Measurements from ENCODE around the gene HOMEZ.

GRCh38 chr14:23240661-23241060, 45.3 kb downstream of the HOMEZ start:
- TF ChIP-seq MAX (IDR thresholded peaks at IDR 0.05; ENCODE audit: insufficient read depth, insufficient read length) (no peak), CTCF (IDR thresholded peaks at IDR 0.05; ENCODE audit: extremely low read depth in 1 of 2, insufficient read depth in 1 of 2, low read depth in 1 of 2, low read length in 2 of 2) (no peak), EZH2 (IDR thresholded peaks at IDR 0.05; ENCODE audit: borderline replicate concordance, low read depth, low read length, severe bottlenecking) (no peak)

Data from endothelial cell of umbilical vein (primary cell).